ENCODE data around the gene ZNF362.

ZNF362 gene

DNA sequence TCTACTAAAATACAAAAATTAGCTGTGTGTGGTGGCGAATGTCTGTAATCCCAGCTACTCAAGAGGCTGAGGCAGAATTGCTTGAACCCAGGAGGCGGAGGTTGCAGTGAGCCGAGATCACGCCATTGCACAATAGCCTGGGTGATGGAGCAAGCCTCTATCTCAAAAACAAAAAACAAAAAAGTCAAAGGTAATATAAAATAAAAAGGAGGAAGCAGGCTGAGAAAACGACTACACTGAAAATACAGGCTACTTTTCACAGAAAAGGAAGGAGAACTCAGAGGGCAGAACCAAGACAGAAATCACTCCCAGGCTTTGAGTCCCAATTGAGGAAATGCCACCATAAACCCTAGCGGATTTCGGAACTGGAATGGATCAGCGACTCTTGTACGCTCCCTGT lies 70.5 kb downstream of the ZNF362 start:
- H3K27ac ChIP-seq (ENCODE audit: low read length), result no peak overlapping the region
- H3K36me3 ChIP-seq (ENCODE audit: insufficient read depth, low read depth, low read length), result peaks cover 67% of the 10 kb centered on the region
- H3K27me3 ChIP-seq (ENCODE audit: insufficient read depth, low read length), result no peaks in the 10 kb centered on the region
- H3K4me1 ChIP-seq (ENCODE audit: insufficient read depth, low read length), result no peaks in the 10 kb centered on the region
- no peaks in the 10 kb centered on the region for H3K9me3 ChIP-seq (ENCODE audit: insufficient read depth, low read depth, low read length)
- no peak overlapping the region for H3K4me3 ChIP-seq (ENCODE audit: low read length)
- no peak overlapping the region for H3K9ac ChIP-seq (ENCODE audit: low read depth, low read length)

- Histone ChIP-seq H3K36me3 (ENCODE audit: insufficient read depth, low read depth, low read length) (peaks cover 77% of the 10 kb centered on the region), H3K27ac (ENCODE audit: low read length) (no peak overlapping the region)
Observed at GRCh38 chr1:33327587-33328325, 71.5 kb downstream of the ZNF362 start.

GRCh38 chr1:33328817-33329216 lies 72.5 kb downstream of the ZNF362 start:
- H3K9ac ChIP-seq (ENCODE audit: low read depth, low read length), result no peak overlapping the region
- H3K27me3 ChIP-seq (ENCODE audit: insufficient read depth, low read length), result peaks cover 5% of the 10 kb centered on the region; the same call in 1 of the 2 replicates
- H3K27ac ChIP-seq (ENCODE audit: low read length), result no peak overlapping the region
- H3K9me3 ChIP-seq (ENCODE audit: insufficient read depth, low read depth, low read length), result no peaks in the 10 kb centered on the region
- no peak overlapping the region for H3K4me3 ChIP-seq (ENCODE audit: low read length)
- H3K4me1 ChIP-seq (ENCODE audit: insufficient read depth, low read length), result no peaks in the 10 kb centered on the region
- peaks cover 78% of the 10 kb centered on the region for H3K36me3 ChIP-seq (ENCODE audit: insufficient read depth, low read depth, low read length)

More at GRCh38 chr1:33327587-33328325, 71.5 kb downstream of the ZNF362 start:
- no peaks in the 10 kb centered on the region for H3K4me1 ChIP-seq (ENCODE audit: insufficient read depth, low read length)
- H3K27me3 ChIP-seq (ENCODE audit: insufficient read depth, low read length), result no peaks in the 10 kb centered on the region
- H3K9ac ChIP-seq (ENCODE audit: low read depth, low read length), result no peak overlapping the region
- no peaks in the 10 kb centered on the region for H3K9me3 ChIP-seq (ENCODE audit: insufficient read depth, low read depth, low read length)
- H3K4me3 ChIP-seq (ENCODE audit: low read length), result no peak overlapping the region

DNA sequence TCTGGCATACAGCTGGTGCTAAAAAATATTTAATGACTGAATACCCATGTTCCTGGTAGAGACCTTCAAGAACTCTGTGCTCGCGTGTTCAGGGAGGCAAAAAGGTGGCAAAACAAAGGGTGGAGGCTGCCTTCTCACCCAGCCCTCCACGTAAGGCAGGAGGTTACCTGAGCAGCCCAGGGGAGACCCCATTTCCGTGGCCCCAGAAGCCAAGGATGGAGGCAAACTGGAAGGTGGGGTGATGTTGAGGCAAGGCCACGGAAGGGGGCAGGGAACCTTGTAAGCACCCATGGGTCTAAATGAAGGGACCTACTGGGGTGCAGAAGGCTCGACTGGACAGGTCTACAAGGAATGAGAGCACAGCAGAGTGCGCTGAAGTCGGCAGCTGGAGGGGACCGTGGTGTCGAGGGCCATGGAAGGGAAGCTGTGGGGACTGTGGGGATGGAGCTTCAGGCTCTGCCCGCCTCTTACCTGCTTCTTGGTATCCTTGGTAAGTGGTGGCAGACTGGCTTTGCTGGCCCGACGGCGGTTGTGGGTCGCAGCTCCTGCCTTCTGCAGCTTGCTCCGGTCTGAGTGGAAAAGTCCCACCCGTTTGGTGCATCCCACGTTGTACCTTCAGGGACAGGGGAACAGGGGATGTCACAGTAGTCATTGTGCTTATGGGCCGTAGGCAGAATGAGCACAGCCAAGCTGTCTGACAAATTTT lies 73.5 kb downstream of the ZNF362 start:
- Histone ChIP-seq H3K4me3 (ENCODE audit: low read length) (no peak overlapping the region), H3K27ac (ENCODE audit: low read length) (no peak overlapping the region), H3K9me3 (ENCODE audit: insufficient read depth, low read depth, low read length) (no peaks in the 10 kb centered on the region), H3K36me3 (ENCODE audit: insufficient read depth, low read depth, low read length) (peaks cover 73% of the 10 kb centered on the region), H3K4me1 (ENCODE audit: insufficient read depth, low read length) (no peaks in the 10 kb centered on the region), H3K9ac (ENCODE audit: low read depth, low read length) (no peak overlapping the region), H3K27me3 (ENCODE audit: insufficient read depth, low read length) (peaks cover 5% of the 10 kb centered on the region; the same call in 1 of the 2 replicates)

DNA sequence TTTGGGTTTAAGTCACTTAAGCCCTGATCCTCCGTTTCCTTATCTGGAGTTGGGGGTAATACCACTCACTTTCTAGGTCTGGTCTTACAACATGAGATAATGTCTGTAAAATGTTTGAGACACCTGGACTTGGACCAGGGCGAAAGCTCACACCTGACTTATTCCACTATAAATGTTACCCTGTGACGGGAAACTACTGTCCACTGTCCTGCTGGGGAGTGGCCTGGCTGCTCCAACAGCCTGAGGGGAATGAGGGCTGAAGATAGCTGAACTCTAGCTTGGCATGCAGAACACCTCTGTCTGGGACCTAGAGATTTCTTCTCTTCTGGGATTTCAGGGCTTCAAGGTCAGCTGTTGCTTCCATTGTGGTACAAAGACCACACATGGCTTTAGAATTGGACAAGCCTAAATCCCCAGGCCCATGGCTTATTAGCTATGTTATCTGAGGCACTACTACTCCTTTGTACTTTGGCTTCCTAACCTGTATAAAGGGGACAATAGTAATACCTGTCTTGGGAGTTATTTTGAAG lies 74.1 kb downstream of the ZNF362 start:
- Histone ChIP-seq H3K4me3 (ENCODE audit: low read length) (no peak overlapping the region), H3K9me3 (ENCODE audit: insufficient read depth, low read depth, low read length) (no peaks in the 10 kb centered on the region), H3K27ac (ENCODE audit: low read length) (no peak overlapping the region), H3K27me3 (ENCODE audit: insufficient read depth, low read length) (peaks cover 5% of the 10 kb centered on the region; the same call in 1 of the 2 replicates), H3K4me1 (ENCODE audit: insufficient read depth, low read length) (no peaks in the 10 kb centered on the region), H3K36me3 (ENCODE audit: insufficient read depth, low read depth, low read length) (peaks cover 67% of the 10 kb centered on the region), H3K9ac (ENCODE audit: low read depth, low read length) (no peak overlapping the region)

- H3K27ac ChIP-seq (ENCODE audit: low read length), result no peak overlapping the region
- H3K36me3 ChIP-seq (ENCODE audit: insufficient read depth, low read depth, low read length), result peaks cover 62% of the 10 kb centered on the region
- peaks cover 5% of the 10 kb centered on the region; the same call in 1 of the 2 replicates for H3K27me3 ChIP-seq (ENCODE audit: insufficient read depth, low read length)
- H3K9ac ChIP-seq (ENCODE audit: low read depth, low read length), result no peak overlapping the region
- H3K9me3 ChIP-seq (ENCODE audit: insufficient read depth, low read depth, low read length), result no peaks in the 10 kb centered on the region
- H3K4me3 ChIP-seq (ENCODE audit: low read length), result no peak overlapping the region
- no peaks in the 10 kb centered on the region for H3K4me1 ChIP-seq (ENCODE audit: insufficient read depth, low read length)
Observed at GRCh38 chr1:33330906-33331305, 74.6 kb downstream of the ZNF362 start.

- no peaks in the 10 kb centered on the region for H3K4me1 ChIP-seq (ENCODE audit: insufficient read depth, low read length)
- peaks cover 57% of the 10 kb centered on the region for H3K36me3 ChIP-seq (ENCODE audit: insufficient read depth, low read depth, low read length)
- peaks cover 8% of the 10 kb centered on the region; the same call in 1 of the 2 replicates for H3K27me3 ChIP-seq (ENCODE audit: insufficient read depth, low read length)
- H3K9me3 ChIP-seq (ENCODE audit: insufficient read depth, low read depth, low read length), result no peaks in the 10 kb centered on the region
- H3K4me3 ChIP-seq (ENCODE audit: low read length), result no peak overlapping the region
- H3K9ac ChIP-seq (ENCODE audit: low read depth, low read length), result no peak overlapping the region
- no peak overlapping the region for H3K27ac ChIP-seq (ENCODE audit: low read length)
Observed at GRCh38 chr1:33331444-33332356, 75.4 kb downstream of the ZNF362 start.

DNA sequence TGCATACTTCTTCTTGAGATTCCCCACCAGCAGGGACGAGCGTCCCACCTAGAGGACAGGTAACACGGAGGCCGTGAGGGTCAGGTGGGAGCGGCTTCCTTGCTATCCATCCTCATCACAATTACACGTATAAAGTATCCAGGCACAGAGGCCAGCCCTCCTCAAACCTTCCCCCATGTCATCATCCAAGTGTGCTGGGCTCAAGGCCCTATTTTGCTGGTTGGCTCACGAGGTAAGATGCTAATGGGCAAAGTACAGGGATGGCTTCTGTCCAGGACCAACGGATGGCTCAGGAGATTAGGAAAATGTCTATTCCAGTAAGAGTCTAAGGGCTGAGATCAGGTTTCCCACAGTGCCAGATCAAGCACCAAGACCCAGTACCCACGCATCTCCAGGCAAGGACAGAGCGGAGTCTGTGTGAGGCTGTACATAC lies 76.1 kb downstream of the ZNF362 start:
- no peak overlapping the region for H3K9ac ChIP-seq (ENCODE audit: low read depth, low read length)
- no peaks in the 10 kb centered on the region for H3K9me3 ChIP-seq (ENCODE audit: insufficient read depth, low read depth, low read length)
- no peak overlapping the region for H3K27ac ChIP-seq (ENCODE audit: low read length)
- H3K4me3 ChIP-seq (ENCODE audit: low read length), result no peak overlapping the region
- H3K27me3 ChIP-seq (ENCODE audit: insufficient read depth, low read length), result peaks cover 15% of the 10 kb centered on the region; the same call in 1 of the 2 replicates
- 0 out of 2 replicates have a peak, but pooled peaks cover under 1% of the 10 kb centered on the region for H3K4me1 ChIP-seq (ENCODE audit: insufficient read depth, low read length)
- H3K36me3 ChIP-seq (ENCODE audit: insufficient read depth, low read depth, low read length), result peaks cover 50% of the 10 kb centered on the region

GRCh38 chr1:33332881-33333280 lies 76.6 kb downstream of the ZNF362 start:
- Histone ChIP-seq H3K27ac (ENCODE audit: low read length) (no peak overlapping the region), H3K36me3 (ENCODE audit: insufficient read depth, low read depth, low read length) (peaks cover 46% of the 10 kb centered on the region)

DNA sequence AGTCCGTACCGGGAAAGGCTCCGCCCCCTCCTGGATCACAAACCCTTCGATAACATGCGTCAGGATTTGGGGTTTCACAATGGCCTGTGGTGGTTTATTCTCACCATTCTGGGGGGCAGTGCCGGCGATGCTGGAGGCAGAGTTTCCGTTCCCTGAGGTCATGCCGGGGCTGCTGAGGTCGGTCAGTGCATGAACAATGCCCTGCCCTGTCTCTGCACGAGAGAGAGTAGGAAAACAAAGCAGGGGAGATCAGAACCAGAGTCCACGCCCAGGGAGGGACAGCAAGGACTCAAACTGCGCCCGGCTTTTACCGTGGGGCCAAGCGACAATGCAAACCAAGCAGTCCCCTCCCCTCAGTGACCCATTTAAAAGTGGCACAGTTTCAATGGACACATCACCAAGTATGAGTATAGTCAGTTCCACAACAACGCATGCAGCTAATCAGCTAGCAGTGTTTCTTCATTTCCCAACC lies 77.8 kb downstream of the ZNF362 start:
- H3K36me3 ChIP-seq (ENCODE audit: insufficient read depth, low read depth, low read length), result peaks cover 36% of the 10 kb centered on the region
- peaks cover 18% of the 10 kb centered on the region for H3K4me1 ChIP-seq (ENCODE audit: insufficient read depth, low read length)
- H3K27ac ChIP-seq (ENCODE audit: low read length), result no peak overlapping the region

More at GRCh38 chr1:33332881-33333280, 76.6 kb downstream of the ZNF362 start:
- Histone ChIP-seq H3K4me3 (ENCODE audit: low read length) (no peak overlapping the region), H3K9ac (ENCODE audit: low read depth, low read length) (no peak overlapping the region), H3K27me3 (ENCODE audit: insufficient read depth, low read length) (peaks cover 20% of the 10 kb centered on the region), H3K4me1 (ENCODE audit: insufficient read depth, low read length) (peaks cover 5% of the 10 kb centered on the region; the same call in 1 of the 2 replicates), H3K9me3 (ENCODE audit: insufficient read depth, low read depth, low read length) (no peaks in the 10 kb centered on the region)

DNA sequence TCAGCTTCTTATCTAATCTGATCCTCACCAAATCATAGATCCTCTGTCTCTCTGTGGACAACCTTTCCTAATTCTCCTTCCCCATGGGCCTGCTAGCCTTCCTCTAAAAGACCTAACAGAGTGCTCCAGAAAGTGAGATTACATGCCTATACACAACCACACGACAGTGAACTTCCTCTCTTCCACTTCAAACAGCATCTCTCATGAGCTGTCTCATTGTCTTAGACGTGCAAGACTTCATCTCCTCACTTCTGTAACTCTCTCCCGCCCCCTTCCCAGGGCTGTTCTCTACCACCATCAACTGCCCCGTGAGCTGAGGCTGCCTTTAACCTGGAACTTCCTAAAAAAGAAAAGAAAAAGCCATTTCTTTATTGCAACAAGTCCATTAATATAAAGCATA lies 78.7 kb downstream of the ZNF362 start:
- H3K9ac ChIP-seq (ENCODE audit: low read depth, low read length), result no peak overlapping the region
- peaks cover 27% of the 10 kb centered on the region for H3K36me3 ChIP-seq (ENCODE audit: insufficient read depth, low read depth, low read length)
- H3K27me3 ChIP-seq (ENCODE audit: insufficient read depth, low read length), result peaks cover 38% of the 10 kb centered on the region
- peaks cover 27% of the 10 kb centered on the region for H3K4me1 ChIP-seq (ENCODE audit: insufficient read depth, low read length)
- no peak overlapping the region for H3K4me3 ChIP-seq (ENCODE audit: low read length)
- no peaks in the 10 kb centered on the region for H3K9me3 ChIP-seq (ENCODE audit: insufficient read depth, low read depth, low read length)
- no peak overlapping the region for H3K27ac ChIP-seq (ENCODE audit: low read length)

More for the DNA sequence above, 77.8 kb downstream of the ZNF362 start:
- peaks cover 29% of the 10 kb centered on the region for H3K27me3 ChIP-seq (ENCODE audit: insufficient read depth, low read length)
- H3K9me3 ChIP-seq (ENCODE audit: insufficient read depth, low read depth, low read length), result no peaks in the 10 kb centered on the region
- no peak overlapping the region for H3K4me3 ChIP-seq (ENCODE audit: low read length)
- no peak overlapping the region for H3K9ac ChIP-seq (ENCODE audit: low read depth, low read length)

All from iPS-20b (cell line).